Prostate gland (tissue), 2 donors: ENCODE data around the gene RBM47.

Experiments
- POLR2A ChIP-seq: fragments of 450-650 bp; IDR thresholded peaks from one replicate; pipeline ENCODE4 v1.6.1; 2016; ENCODE audit warnings: antibody characterized with exemption, mild to moderate bottlenecking
- TF ChIP-seq, protein P1 (sequence below), 4 experiments: fragments of 200-600 bp in 2 of 4; fragments of 450-650 bp in 2 of 4; sonication (generic) in 2 of 4; IDR thresholded peaks; 1 replicate in 3 of 4; 2 replicates in 1 of 4; pipeline ENCODE4 v1.5.1; 2016 to 2019; ENCODE audit warnings: antibody characterized with exemption in 4 of 4, mild to moderate bottlenecking in 2 of 4, moderate library complexity in 2 of 4

- TF ChIP-seq, protein P1, sequence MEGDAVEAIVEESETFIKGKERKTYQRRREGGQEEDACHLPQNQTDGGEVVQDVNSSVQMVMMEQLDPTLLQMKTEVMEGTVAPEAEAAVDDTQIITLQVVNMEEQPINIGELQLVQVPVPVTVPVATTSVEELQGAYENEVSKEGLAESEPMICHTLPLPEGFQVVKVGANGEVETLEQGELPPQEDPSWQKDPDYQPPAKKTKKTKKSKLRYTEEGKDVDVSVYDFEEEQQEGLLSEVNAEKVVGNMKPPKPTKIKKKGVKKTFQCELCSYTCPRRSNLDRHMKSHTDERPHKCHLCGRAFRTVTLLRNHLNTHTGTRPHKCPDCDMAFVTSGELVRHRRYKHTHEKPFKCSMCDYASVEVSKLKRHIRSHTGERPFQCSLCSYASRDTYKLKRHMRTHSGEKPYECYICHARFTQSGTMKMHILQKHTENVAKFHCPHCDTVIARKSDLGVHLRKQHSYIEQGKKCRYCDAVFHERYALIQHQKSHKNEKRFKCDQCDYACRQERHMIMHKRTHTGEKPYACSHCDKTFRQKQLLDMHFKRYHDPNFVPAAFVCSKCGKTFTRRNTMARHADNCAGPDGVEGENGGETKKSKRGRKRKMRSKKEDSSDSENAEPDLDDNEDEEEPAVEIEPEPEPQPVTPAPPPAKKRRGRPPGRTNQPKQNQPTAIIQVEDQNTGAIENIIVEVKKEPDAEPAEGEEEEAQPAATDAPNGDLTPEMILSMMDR (IDR thresholded peaks at IDR 0.05), result no peak
- TF ChIP-seq POLR2A, result no peak
Measured at GRCh38 chr4:40547789-40548132, 81.9 kb downstream of the RBM47 start.
